Activated gamma-delta T cell treated with anti-CD3 and anti-CD28 coated beads, Interleukin-2, amount 50 U/mL, for 16 hours (primary cell): ENCODE measurements around the gene TCAP.
A peak's percentile ranks its signal among the peaks of the same experiment; 100 is the strongest.

Source experiments
- DNase-seq: peaks from one replicate; pipeline ENCODE4 v3.0.0-alpha.2; 2020; ENCODE audit warnings: low read depth

TCAP gene

GRCh38 chr17:39667945-39668924 lies 3.1 kb downstream of the TCAP start, which contains the start of gene PNMT:
Gene PNMT (plus strand): TSS chr17:39668453. CDS start chr17:39668476, 23 bp downstream.
- peak; percentile 29 for DNase-seq

GRCh38 chr17:39669897-39670735 lies 5.0 kb downstream of the TCAP start:
- no peak for DNase-seq

- DNase-seq: no peak
These were observed 5.6 kb downstream of the TCAP start for GRCh38 chr17:39670746-39671145.

- no peak for DNase-seq
These were observed 6.7 kb downstream of the TCAP start for GRCh38 chr17:39671651-39672521.

GRCh38 chr17:39672522-39673334 lies 7.6 kb downstream of the TCAP start:
- no peak for DNase-seq

GRCh38 chr17:39673335-39674081 lies 8.4 kb downstream of the TCAP start:
- no peak for DNase-seq

- no peak for DNase-seq
These were observed 9.0 kb downstream of the TCAP start for GRCh38 chr17:39674179-39674578.

- no peak for DNase-seq
These were observed 9.7 kb downstream of the TCAP start for GRCh38 chr17:39674702-39675389.

GRCh38 chr17:39675390-39676082 lies 10.4 kb downstream of the TCAP start:
- DNase-seq: no peak

- DNase-seq: peak; percentile 16
These were observed 11.2 kb downstream of the TCAP start for GRCh38 chr17:39676198-39676819.

- no peak for DNase-seq
These were observed 11.9 kb downstream of the TCAP start for GRCh38 chr17:39677072-39677471.

GRCh38 chr17:39677542-39678339 lies 12.6 kb downstream of the TCAP start:
- no peak for DNase-seq

- DNase-seq: no peak
These were observed 13.4 kb downstream of the TCAP start for GRCh38 chr17:39678340-39679116.

GRCh38 chr17:39679521-39680192 lies 14.5 kb downstream of the TCAP start:
- no peak for DNase-seq

- DNase-seq: no peak
These were observed 18.3 kb downstream of the TCAP start for GRCh38 chr17:39683295-39683939.
